ENCODE data around the gene SLC2A11. TPM values are rescaled to one million over a fixed set of nuclear protein-coding genes. Genes with fewer than 3 reads are reported as not detected.

Gene SLC2A11
- total RNA-seq, 2 experiments from 2014 or later = 9.9 to 11.5 TPM

GRCh38 chr22:23824476-23825245 lies 33.0 kb upstream of the SLC2A11 start:
- H3K27ac ChIP-seq (ENCODE audit: low read depth in 1 of 2, low read length in 2 of 2) = no peak overlapping the region
- intact Hi-C loops (cut with DNase I, micrococcal nuclease) = no loop called here
- H3K36me3 ChIP-seq (ENCODE audit: insufficient read depth, low read length) = peaks cover 83% of the 10 kb centered on the region
- no peak overlapping the region for H3K4me3 Mint-ChIP-seq
- TF ChIP-seq CTCF (IDR thresholded peaks at IDR 0.05) = no peak
- H3K27me3 Mint-ChIP-seq = no peaks in the 10 kb centered on the region
- DNase-seq (peak in 1 of 14 experiments; percentile 8), ATAC-seq (ENCODE audit: poor library complexity) (no peak)
- ChIA-PET CTCF (no interaction called here), POLR2A (no interaction called here)
- no peaks in the 10 kb centered on the region for H3K9me3 Mint-ChIP-seq
- H3K27ac Mint-ChIP-seq = no peak overlapping the region
- no peaks in the 10 kb centered on the region for H3K9me3 ChIP-seq (ENCODE audit: control insufficient read depth in 1 of 2, insufficient read depth in 1 of 2, low read length in 2 of 2)
- H3K36me3 Mint-ChIP-seq (ENCODE audit: low read depth) = peaks cover 79% of the 10 kb centered on the region
- H3K27me3 ChIP-seq (ENCODE audit: control insufficient read depth in 1 of 2, insufficient read depth in 2 of 2, low read length in 2 of 2) = no peaks in the 10 kb centered on the region
- H3K4me3 ChIP-seq (ENCODE audit: low read length) = no peak overlapping the region
- H3K4me1 Mint-ChIP-seq (ENCODE audit: low read depth) = no peaks in the 10 kb centered on the region
- peaks cover 5% of the 10 kb centered on the region for H3K4me1 ChIP-seq (ENCODE audit: insufficient read depth, low read length)

- peak in 1 of 14 experiments; percentile 5 for DNase-seq
- intact Hi-C loops (cut with DNase I, micrococcal nuclease) = no loop called here
- no peak for TF ChIP-seq CTCF (IDR thresholded peaks at IDR 0.05)
- ChIA-PET CTCF (no interaction called here), POLR2A (no interaction called here)
- no peaks in the 10 kb centered on the region for H3K27me3 ChIP-seq (ENCODE audit: control insufficient read depth in 1 of 2, insufficient read depth in 2 of 2, low read length in 2 of 2)
- no peaks in the 10 kb centered on the region for H3K9me3 Mint-ChIP-seq
- H3K9me3 ChIP-seq (ENCODE audit: control insufficient read depth in 1 of 2, insufficient read depth in 1 of 2, low read length in 2 of 2) = no peaks in the 10 kb centered on the region
- peaks cover 78% of the 10 kb centered on the region for H3K36me3 ChIP-seq (ENCODE audit: insufficient read depth, low read length)
- H3K4me3 ChIP-seq (ENCODE audit: low read length) = no peak overlapping the region
- H3K27me3 Mint-ChIP-seq = no peaks in the 10 kb centered on the region
- H3K27ac ChIP-seq (ENCODE audit: low read depth in 1 of 2, low read length in 2 of 2) = no peak overlapping the region
- H3K4me1 Mint-ChIP-seq (ENCODE audit: low read depth) = no peaks in the 10 kb centered on the region
- no peak for ATAC-seq (ENCODE audit: poor library complexity)
- H3K4me3 Mint-ChIP-seq = no peak overlapping the region
- H3K4me1 ChIP-seq (ENCODE audit: insufficient read depth, low read length) = peaks cover 5% of the 10 kb centered on the region
- no peak overlapping the region for H3K27ac Mint-ChIP-seq
- H3K36me3 Mint-ChIP-seq (ENCODE audit: low read depth) = peaks cover 79% of the 10 kb centered on the region
Observed at GRCh38 chr22:23825246-23825905, 32.3 kb upstream of the SLC2A11 start.

- ChIA-PET CTCF (no interaction called here), POLR2A (no interaction called here)
- Mint-ChIP-seq H3K27me3 (no peaks in the 10 kb centered on the region), H3K4me3 (no peak overlapping the region), H3K36me3 (ENCODE audit: low read depth) (peaks cover 77% of the 10 kb centered on the region), H3K4me1 (ENCODE audit: low read depth) (no peaks in the 10 kb centered on the region), H3K9me3 (no peaks in the 10 kb centered on the region), H3K27ac (no peak overlapping the region)
- H3K36me3 ChIP-seq (ENCODE audit: insufficient read depth, low read length) = peaks cover 74% of the 10 kb centered on the region
- H3K4me3 ChIP-seq (ENCODE audit: low read length) = no peak overlapping the region
- H3K27ac ChIP-seq (ENCODE audit: low read depth in 1 of 2, low read length in 2 of 2) = no peak overlapping the region
- intact Hi-C loops (cut with DNase I, micrococcal nuclease) = no loop called here
- TF ChIP-seq CTCF (IDR thresholded peaks at IDR 0.05) = no peak
- H3K4me1 ChIP-seq (ENCODE audit: insufficient read depth, low read length) = no peaks in the 10 kb centered on the region
- no peaks in the 10 kb centered on the region for H3K27me3 ChIP-seq (ENCODE audit: control insufficient read depth in 1 of 2, insufficient read depth in 2 of 2, low read length in 2 of 2)
- no peaks in the 10 kb centered on the region for H3K9me3 ChIP-seq (ENCODE audit: control insufficient read depth in 1 of 2, insufficient read depth in 1 of 2, low read length in 2 of 2)
- DNase-seq (no peak), ATAC-seq (ENCODE audit: poor library complexity) (no peak)
Observed at GRCh38 chr22:23826510-23827350, 30.9 kb upstream of the SLC2A11 start.

All from CD4-positive, alpha-beta T cell (primary cell).